Measurements from ENCODE around the gene BMP5. TPM values are rescaled to one million over a fixed set of nuclear protein-coding genes. Genes with fewer than 3 reads are reported as not detected.

BMP5 gene
- polyA plus RNA-seq, 1 donor from 2014 or later, result 0.14 TPM

GRCh38 chr6:55836481-55836880 lies 38.9 kb downstream of the BMP5 start:
- H3K9me2 ChIP-seq (ENCODE audit: insufficient read depth, low read length), result no peaks in the 10 kb centered on the region
- no peak overlapping the region for H3K4me2 ChIP-seq (ENCODE audit: low read length)
- no peak overlapping the region for H3K27ac ChIP-seq (ENCODE audit: low read length)
- H3K4me3 ChIP-seq (ENCODE audit: low read length), result no peak overlapping the region
- H3K9ac ChIP-seq (ENCODE audit: low read length), result no peak overlapping the region
- no peaks in the 10 kb centered on the region for H4K20me1 ChIP-seq (ENCODE audit: insufficient read depth)
- no peaks in the 10 kb centered on the region for H3K79me2 ChIP-seq (replicated peaks; ENCODE audit: insufficient read depth, low read length)
- H3F3A ChIP-seq (ENCODE audit: insufficient read depth, low read length, poor library complexity, severe bottlenecking), result no peaks in the 10 kb centered on the region
- no peaks in the 10 kb centered on the region for H3K36me3 ChIP-seq (ENCODE audit: insufficient read depth, low read length)
- TF ChIP-seq SMC3 (conservative IDR thresholded peaks at IDR 0.05; ENCODE audit: poor library complexity) (no peak), POLR2AphosphoS5 (IDR thresholded peaks at IDR 0.05) (no peak), REST (IDR thresholded peaks at IDR 0.05; ENCODE audit: borderline replicate concordance) (no peak), EP300 (conservative IDR thresholded peaks at IDR 0.05; ENCODE audit: poor library complexity, severe bottlenecking) (no peak)
- peaks cover 3% of the 10 kb centered on the region for H3K9me3 ChIP-seq (ENCODE audit: low read length)
- H3K27me3 ChIP-seq (ENCODE audit: insufficient read depth, low read depth, low read length), result no peaks in the 10 kb centered on the region
- no peak overlapping the region for H2AFZ ChIP-seq (ENCODE audit: low read depth, low read length)

GRCh38 chr6:55835220-55835619 lies 40.2 kb downstream of the BMP5 start:
- Histone ChIP-seq H3K9me2 (ENCODE audit: insufficient read depth, low read length) (no peaks in the 10 kb centered on the region), H2AFZ (ENCODE audit: low read depth, low read length) (no peak overlapping the region), H3K79me2 (replicated peaks; ENCODE audit: insufficient read depth, low read length) (no peaks in the 10 kb centered on the region), H3F3A (ENCODE audit: insufficient read depth, low read length, poor library complexity, severe bottlenecking) (no peaks in the 10 kb centered on the region), H3K9me3 (ENCODE audit: low read length) (peaks cover 3% of the 10 kb centered on the region), H4K20me1 (ENCODE audit: insufficient read depth) (no peaks in the 10 kb centered on the region), H3K9ac (ENCODE audit: low read length) (no peak overlapping the region), H3K27me3 (ENCODE audit: insufficient read depth, low read depth, low read length) (no peaks in the 10 kb centered on the region), H3K27ac (ENCODE audit: low read length) (no peak overlapping the region), H3K4me3 (ENCODE audit: low read length) (no peak overlapping the region), H3K36me3 (ENCODE audit: insufficient read depth, low read length) (no peaks in the 10 kb centered on the region), H3K4me2 (ENCODE audit: low read length) (no peak overlapping the region)
- TF ChIP-seq CTCF (IDR thresholded peaks at IDR 0.05; ENCODE audit: poor library complexity, severe bottlenecking) (no peak), TAF1 (IDR thresholded peaks at IDR 0.05; ENCODE audit: low read depth) (no peak), EP300 (conservative IDR thresholded peaks at IDR 0.05; ENCODE audit: poor library complexity, severe bottlenecking) (no peak), REST (IDR thresholded peaks at IDR 0.05; ENCODE audit: borderline replicate concordance) (no peak), POLR2AphosphoS5 (IDR thresholded peaks at IDR 0.05) (no peak), MXI1 (conservative IDR thresholded peaks at IDR 0.05; ENCODE audit: poor library complexity, severe bottlenecking) (no peak)
